D721Med (cell line): ENCODE data around the gene CD6.

Experiments
- DNase-seq: peaks from one replicate; pipeline ENCODE4 v3.0.0; 2011; ENCODE audit warnings: low spot score; ENCODE audit not compliant: insufficient read length
- FAIRE-seq: peaks from 2 replicates; lab custom pipeline; 2011; peaks lifted over from hg19 to GRCh38; lab: Jason Lieb, UNC
- CTCF ChIP-seq: IDR thresholded peaks from 2 replicates; pipeline ENCODE4 v1.5.1; 2012; ENCODE audit warnings: mild to moderate bottlenecking, control low read depth; ENCODE audit not compliant: insufficient read depth; ENCODE audit errors: missing control alignments

CD6 gene, protein sequence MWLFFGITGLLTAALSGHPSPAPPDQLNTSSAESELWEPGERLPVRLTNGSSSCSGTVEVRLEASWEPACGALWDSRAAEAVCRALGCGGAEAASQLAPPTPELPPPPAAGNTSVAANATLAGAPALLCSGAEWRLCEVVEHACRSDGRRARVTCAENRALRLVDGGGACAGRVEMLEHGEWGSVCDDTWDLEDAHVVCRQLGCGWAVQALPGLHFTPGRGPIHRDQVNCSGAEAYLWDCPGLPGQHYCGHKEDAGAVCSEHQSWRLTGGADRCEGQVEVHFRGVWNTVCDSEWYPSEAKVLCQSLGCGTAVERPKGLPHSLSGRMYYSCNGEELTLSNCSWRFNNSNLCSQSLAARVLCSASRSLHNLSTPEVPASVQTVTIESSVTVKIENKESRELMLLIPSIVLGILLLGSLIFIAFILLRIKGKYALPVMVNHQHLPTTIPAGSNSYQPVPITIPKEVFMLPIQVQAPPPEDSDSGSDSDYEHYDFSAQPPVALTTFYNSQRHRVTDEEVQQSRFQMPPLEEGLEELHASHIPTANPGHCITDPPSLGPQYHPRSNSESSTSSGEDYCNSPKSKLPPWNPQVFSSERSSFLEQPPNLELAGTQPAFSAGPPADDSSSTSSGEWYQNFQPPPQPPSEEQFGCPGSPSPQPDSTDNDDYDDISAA

GRCh38 chr11:60971520-60971919 is at the start of gene CD6:
TSS of gene CD6 (plus strand) at chr11:60971680. CDS start at chr11:60971866, 186 bp downstream.
- FAIRE-seq (no peak), DNase-seq (no peak)
- no peak for TF ChIP-seq CTCF

DNA sequence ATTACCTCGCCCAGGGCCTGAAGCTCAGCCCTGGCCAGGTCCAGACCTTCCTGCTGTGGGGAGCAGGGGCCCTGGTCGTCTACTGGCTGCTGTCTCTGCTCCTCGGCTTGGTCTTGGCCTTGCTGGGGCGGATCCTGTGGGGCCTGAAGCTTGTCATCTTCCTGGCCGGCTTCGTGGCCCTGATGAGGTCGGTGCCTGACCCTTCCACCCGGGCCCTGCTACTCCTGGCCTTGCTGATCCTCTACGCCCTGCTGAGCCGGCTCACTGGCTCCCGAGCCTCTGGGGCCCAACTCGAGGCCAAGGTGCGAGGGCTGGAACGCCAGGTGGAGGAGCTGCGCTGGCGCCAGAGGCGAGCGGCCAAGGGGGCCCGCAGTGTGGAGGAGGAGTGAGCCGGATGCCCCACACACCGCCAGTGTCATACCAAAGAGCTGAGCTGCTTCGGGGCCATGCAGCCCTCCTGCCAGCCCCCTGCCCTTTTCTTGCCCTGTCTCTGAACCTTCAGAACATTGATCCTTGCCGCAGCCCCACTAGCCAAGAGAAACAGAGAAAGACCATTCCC is 49.6 kb upstream of the CD6 start:
- FAIRE-seq (no peak), DNase-seq (no peak)
- no peak for TF ChIP-seq CTCF

- FAIRE-seq: no peak
- DNase-seq: no peak
- no peak for TF ChIP-seq CTCF
These were observed 48.6 kb upstream of the CD6 start for GRCh38 chr11:60922906-60923305.

- DNase-seq (no peak), FAIRE-seq (no peak)
These were observed 48.2 kb upstream of the CD6 start for GRCh38 chr11:60923326-60923725.

GRCh38 chr11:60923800-60924109 is 47.7 kb upstream of the CD6 start:
- DNase-seq (no peak), FAIRE-seq (no peak)
- no peak for TF ChIP-seq CTCF

More at GRCh38 chr11:60923326-60923725, 48.2 kb upstream of the CD6 start:
- TF ChIP-seq CTCF: no peak

DNA sequence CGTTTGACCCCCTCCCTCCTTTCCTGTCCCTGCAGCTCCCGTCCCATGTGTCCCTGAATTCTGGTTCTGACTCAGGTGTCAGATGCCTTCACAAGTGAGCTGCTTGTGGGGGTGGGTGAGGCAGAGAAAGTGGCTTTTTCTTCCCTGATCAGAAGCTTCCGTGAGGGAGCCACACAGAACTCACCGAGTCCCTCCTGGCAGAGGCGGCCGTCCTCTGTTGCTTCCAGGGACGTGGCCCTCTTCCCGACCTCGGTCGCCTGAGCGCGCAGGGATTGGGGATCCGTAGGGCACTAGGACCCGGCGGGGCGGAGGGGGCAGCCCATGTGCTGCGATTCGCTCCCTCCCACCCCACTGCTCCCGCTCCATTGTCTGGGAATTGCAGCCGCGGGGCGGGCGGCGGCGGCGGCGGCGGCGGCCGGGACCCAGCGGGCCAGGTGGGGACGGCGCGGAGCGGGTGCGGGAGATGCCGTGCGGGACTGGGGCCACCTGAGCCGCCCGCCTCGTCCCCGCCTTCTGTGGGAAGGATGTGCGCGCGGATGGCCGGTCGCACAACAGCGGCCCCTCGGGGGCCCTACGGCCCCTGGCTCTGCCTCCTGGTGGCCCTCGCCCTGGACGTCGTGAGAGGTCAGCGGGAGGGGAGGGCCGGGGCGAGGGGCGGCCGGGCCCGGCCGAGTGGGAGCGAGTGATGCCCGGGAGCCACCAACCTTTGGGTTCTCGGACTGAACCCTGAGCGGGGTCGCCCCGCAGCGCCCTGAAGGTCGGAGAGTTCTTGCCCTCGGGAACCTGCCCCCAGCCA is 47.2 kb upstream of the CD6 start, which contains the start of gene TMEM132A:
Gene TMEM132A, plus strand, starts transcription at position 351 of the 796 bp plus-strand sequence. Its CDS starts 174 bp downstream, at position 525.
- DNase-seq (peak; percentile 97), FAIRE-seq (no peak)
- TF ChIP-seq CTCF: no peak
